Colonic mucosa (tissue), 4 donors: Measurements from ENCODE around the gene APH1B. TPM values are rescaled to one million over a fixed set of nuclear protein-coding genes. Genes with fewer than 3 reads are reported as not detected.
A peak's percentile ranks its signal among the peaks of the same experiment; 100 is the strongest.

Source experiments
- DNase-seq: peaks from one replicate; pipeline ENCODE4 v3.0.0-alpha.2; 2020
- H3K27ac ChIP-seq: fragments of 200-600 bp; one replicate; pipeline ENCODE4 v1.8.0; 2021
- H3K27me3 ChIP-seq: fragments of 200-600 bp; one replicate; pipeline ENCODE4 v1.8.0; 2021
- H3K36me3 ChIP-seq: fragments of 200-600 bp; one replicate; pipeline ENCODE4 v1.8.0; 2021
- H3K4me1 ChIP-seq: fragments of 200-600 bp; one replicate; pipeline ENCODE4 v1.8.0; 2021; ENCODE audit warnings: mild to moderate bottlenecking
- H3K4me3 ChIP-seq: fragments of 200-600 bp; one replicate; pipeline ENCODE4 v1.8.0; 2021
- H3K9ac ChIP-seq, 2 donors: one replicate each; pipeline ENCODE4 v1.7.0; 2013; ENCODE audit warnings: control low read depth in 2 of 2, low read depth in 2 of 2, low read length in 2 of 2
- H3K9me3 ChIP-seq: fragments of 200-600 bp; one replicate; pipeline ENCODE4 v1.8.0; 2021
- CTCF ChIP-seq: fragments of 200-600 bp; IDR thresholded peaks from one replicate; pipeline ENCODE4 v1.8.0; 2022; ENCODE audit warnings: antibody characterized with exemption, mild to moderate bottlenecking
- intact Hi-C: fragments of 100-400 bp; cut with DNase I; formaldehyde crosslinking; loops from one replicate; pipeline ENCODE4 v1.14.1; 2022
- total RNA-seq, 2 donors: library from RNA; stranded (reverse); fragmentation: NEBNext Ultra II Directional in 1 of 2; extraction: Animal tissue kit (Norgen Biotek cat#: 25700) in 1 of 2; gene quantifications; one replicate each; pipeline ENCODE4 v1.2.1, GENCODE V29; 2021
- donor health status: healthy.
- donor health status: DM: no; HTN: no; CAD: no.
- donor health status: DM: no; HTN: no; CAD: no.

The APH1B gene
- total RNA-seq, 2 donors from 2014 or later: 5.0 to 8.9 TPM

- TF ChIP-seq CTCF: no peak
- no peak overlapping the region for H3K27ac ChIP-seq
- intact Hi-C loops: no loop called here
Measured at GRCh38 chr15:63261311-63261710, 16.1 kb upstream of the APH1B start.

GRCh38 chr15:63263519-63263918, 13.9 kb upstream of the APH1B start:
- no peak for DNase-seq

More at GRCh38 chr15:63261311-63261710, 16.1 kb upstream of the APH1B start:
- no peak for DNase-seq
- Histone ChIP-seq H3K36me3 (no peaks in the 10 kb centered on the region), H3K9me3 (no peaks in the 10 kb centered on the region), H3K9ac (no peak overlapping the region), H3K27me3 (no peaks in the 10 kb centered on the region), H3K4me3 (no peak overlapping the region), H3K4me1 (no peaks in the 10 kb centered on the region)

GRCh38 chr15:63264688-63265293, 12.6 kb upstream of the APH1B start:
- Histone ChIP-seq H3K9me3 (no peaks in the 10 kb centered on the region), H3K9ac (no peak overlapping the region), H3K4me1 (no peaks in the 10 kb centered on the region), H3K27ac (no peak overlapping the region), H3K27me3 (no peaks in the 10 kb centered on the region), H3K36me3 (no peaks in the 10 kb centered on the region), H3K4me3 (no peak overlapping the region)
- no peak for DNase-seq
- intact Hi-C loops: no loop called here
- no peak for TF ChIP-seq CTCF

More at GRCh38 chr15:63263519-63263918, 13.9 kb upstream of the APH1B start:
- intact Hi-C loops: no loop called here
- H3K9ac ChIP-seq: no peak overlapping the region
- H3K4me3 ChIP-seq: no peak overlapping the region
- no peaks in the 10 kb centered on the region for H3K36me3 ChIP-seq
- no peak overlapping the region for H3K27ac ChIP-seq
- no peaks in the 10 kb centered on the region for H3K9me3 ChIP-seq
- no peaks in the 10 kb centered on the region for H3K27me3 ChIP-seq
- H3K4me1 ChIP-seq: no peaks in the 10 kb centered on the region
- TF ChIP-seq CTCF: no peak

GRCh38 chr15:63274427-63274826, 3.0 kb upstream of the APH1B start:
- intact Hi-C loops: loop anchor here (10.0 kb wide), 1 partner anchor 110 kb away; no protein-coding TSS in a partner anchor
- TF ChIP-seq CTCF: no peak
- Histone ChIP-seq H3K27ac (no peak overlapping the region), H3K36me3 (no peaks in the 10 kb centered on the region), H3K27me3 (no peaks in the 10 kb centered on the region), H3K9me3 (no peaks in the 10 kb centered on the region), H3K4me1 (peaks cover 3% of the 10 kb centered on the region), H3K9ac (no peak overlapping the region), H3K4me3 (no peak overlapping the region)
- DNase-seq: no peak

- peak overlapping the region; percentile 64 to 72 for H3K9ac ChIP-seq
- DNase-seq: no peak
- peaks cover 3% of the 10 kb centered on the region for H3K4me1 ChIP-seq
- TF ChIP-seq CTCF: no peak
- H3K27me3 ChIP-seq: no peaks in the 10 kb centered on the region
- no peaks in the 10 kb centered on the region for H3K36me3 ChIP-seq
- intact Hi-C loops: loop anchor here (10.0 kb wide), 1 partner anchor 112 kb away; no protein-coding TSS in a partner anchor
- H3K27ac ChIP-seq: peak overlapping the region; percentile 46
- H3K4me3 ChIP-seq: peak overlapping the region; percentile 77
- H3K9me3 ChIP-seq: no peaks in the 10 kb centered on the region
Measured at GRCh38 chr15:63276342-63277037, 915 bp upstream of the APH1B start.
